ENCODE data around the gene NAV2.

DNA sequence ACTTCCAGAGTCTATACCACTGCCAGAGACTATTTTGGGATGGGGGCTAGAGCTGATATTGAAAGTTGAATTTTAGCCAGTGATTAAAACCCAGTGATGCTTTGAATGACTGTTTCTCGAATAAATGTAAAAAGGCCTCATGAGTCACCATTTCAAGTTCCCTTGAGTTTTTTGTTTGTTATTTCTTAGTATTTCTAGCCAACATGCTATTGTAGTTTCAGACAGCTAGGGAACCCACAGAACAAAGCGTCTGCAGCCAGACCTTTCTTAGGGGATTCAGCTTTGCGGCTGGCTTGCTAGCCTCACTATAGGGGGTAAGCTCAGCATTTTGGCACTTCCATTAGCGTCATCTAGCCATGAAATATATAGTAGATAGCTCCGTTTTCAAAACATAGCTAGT lies 381.1 kb downstream of the NAV2 start:
- TF ChIP-seq POLR2A (IDR thresholded peaks at IDR 0.05; ENCODE audit: low read length), result no peak
- no peak for TF ChIP-seq GATA1 (IDR thresholded peaks at IDR 0.05; ENCODE audit: low read depth, low read length)

Measured in erythroblast (primary cell).